ENCODE results near the gene IMPA2.

Gene IMPA2

DNA sequence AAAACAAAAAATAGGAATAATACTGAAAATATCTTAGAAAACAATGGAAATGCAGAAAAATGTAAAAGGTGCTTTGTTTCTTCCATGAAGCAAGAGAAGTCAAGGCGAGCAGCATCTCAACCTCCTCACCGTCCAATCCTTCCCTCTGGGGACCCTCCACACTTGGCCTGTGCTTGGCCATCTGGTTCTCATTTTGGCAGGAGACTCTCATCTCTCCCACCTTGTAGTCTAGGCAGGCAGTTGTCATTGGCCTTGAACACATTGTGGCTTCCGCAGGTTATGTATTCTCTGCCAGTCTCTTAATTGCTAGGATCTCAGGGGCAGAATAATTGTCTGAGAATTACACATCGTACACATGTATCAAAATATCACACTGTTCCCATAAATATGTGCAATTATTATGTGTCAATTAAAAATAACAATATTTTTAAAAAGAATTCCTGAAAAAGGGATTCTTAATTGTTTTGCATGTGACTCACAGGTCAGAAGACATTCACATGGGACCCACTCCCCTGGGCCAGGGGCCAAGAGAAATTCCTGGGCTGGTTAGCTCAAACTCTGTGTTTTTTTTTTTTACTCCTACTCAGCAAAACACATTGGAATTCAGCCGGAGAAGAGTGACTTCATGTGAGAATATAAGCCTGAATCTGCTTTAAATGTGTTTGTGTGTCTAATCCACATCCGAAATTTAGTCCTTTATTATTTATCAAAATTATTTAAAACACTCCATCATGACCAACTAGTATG lies 98.4 kb downstream of the IMPA2 start:
- DNase-seq, result no peak

All from HCEC 1CT (cell line).